IMR-90 (cell line): Measurements from ENCODE around the gene MAPRE3. TPM values are rescaled to one million over a fixed set of nuclear protein-coding genes. Genes with fewer than 3 reads are reported as not detected.

Source experiments
- ATAC-seq: fragments of 200-7000 bp; cut with Tn5 transposase; 2 replicates; pipeline ENCODE4 v1.9.1; 2020; ENCODE audit warnings: low read depth, mild to moderate bottlenecking, moderate library complexity
- BruUV-seq: library from RNA; stranded (reverse); fragments of 400-500 nt; replicated peaks from 2 replicates; lab custom pipeline; 2021; lab: Mats Ljungman, UMichigan
- CTCF ChIA-PET: fragments of 300-600 bp; formaldehyde crosslinking; extraction: SDS; loops from one replicate; lab custom pipeline; 2021; ENCODE audit warnings: antibody characterized with exemption; lab: Yijun Ruan, JAX
- POLR2A ChIA-PET: fragments of 300-600 bp; sonication (Branson Sonifier 250); formaldehyde crosslinking; loops from one replicate; lab custom pipeline; 2022; ENCODE audit warnings: antibody characterized with exemption; ENCODE audit not compliant: unreplicated experiment; lab: Charles Lee
- DNase-seq: peaks from one replicate; pipeline ENCODE4 v3.0.0; 2013
- H2AFZ ChIP-seq: replicated peaks from 2 replicates; pipeline ENCODE3; 2013; ENCODE audit warnings: low read length, mild to moderate bottlenecking; ENCODE audit not compliant: poor library complexity
- H2AK5ac ChIP-seq: 2 replicates; pipeline ENCODE4 v1.6.1; 2013; ENCODE audit warnings: low read depth, low read length, inconsistent platforms
- H2AK9ac ChIP-seq: replicated peaks from 2 replicates; pipeline ENCODE3; 2013; ENCODE audit warnings: mild to moderate bottlenecking, low read depth, low read length, moderate library complexity; ENCODE audit not compliant: poor library complexity
- H2BK120ac ChIP-seq: 2 replicates; pipeline ENCODE4 v1.6.1; 2013; ENCODE audit warnings: low read depth, low read length, inconsistent platforms
- H2BK15ac ChIP-seq: 3 replicates; pipeline ENCODE4 v1.6.1; 2013; ENCODE audit warnings: low read depth, low read length, inconsistent platforms
- H2BK20ac ChIP-seq: 2 replicates; pipeline ENCODE4 v1.6.1; 2013; ENCODE audit warnings: low read depth, mild to moderate bottlenecking, inconsistent platforms, low read length, moderate library complexity
- H2BK5ac ChIP-seq: 2 replicates; pipeline ENCODE4 v1.6.1; 2013; ENCODE audit warnings: mild to moderate bottlenecking, low read depth, low read length, inconsistent platforms; ENCODE audit not compliant: poor library complexity, severe bottlenecking
- H3K14ac ChIP-seq: replicated peaks from 2 replicates; pipeline ENCODE4 v1.6.1; 2013; ENCODE audit warnings: low read depth, low read length, inconsistent platforms
- H3K18ac ChIP-seq: 2 replicates; pipeline ENCODE4 v1.6.1; 2013; ENCODE audit warnings: low read depth, low read length, control low read depth
- H3K23ac ChIP-seq: 2 replicates; pipeline ENCODE4 v1.6.1; 2013; ENCODE audit warnings: low read depth, low read length, inconsistent platforms
- H3K27ac ChIP-seq: 2 replicates; pipeline ENCODE4 v1.5.1; 2013; ENCODE audit warnings: mild to moderate bottlenecking, control low read depth, low read length; ENCODE audit not compliant: insufficient read depth
- H3K27me3 ChIP-seq: 2 replicates; pipeline ENCODE4 v1.6.1; 2013; ENCODE audit warnings: low read length; ENCODE audit not compliant: control insufficient read depth, insufficient read depth
- H3K36me3 ChIP-seq: 2 replicates; pipeline ENCODE4 v1.6.1; 2013; ENCODE audit warnings: low read length, mixed read lengths; ENCODE audit not compliant: control insufficient read depth, insufficient read depth
- H3K4ac ChIP-seq: 2 replicates; pipeline ENCODE4 v1.6.1; 2013; ENCODE audit warnings: low read depth, low read length, inconsistent platforms
- H3K4me1 ChIP-seq: 2 replicates; pipeline ENCODE4 v1.6.1; 2013; ENCODE audit warnings: low read length, mixed read lengths; ENCODE audit not compliant: control insufficient read depth, insufficient read depth
- H3K4me2 ChIP-seq: 2 replicates; pipeline ENCODE4 v1.6.1; 2013; ENCODE audit warnings: low read depth, mild to moderate bottlenecking, control low read depth, low read length, moderate library complexity
- H3K4me3 ChIP-seq: 2 replicates; pipeline ENCODE4 v1.5.1; 2013; ENCODE audit warnings: low read depth, mild to moderate bottlenecking, control low read depth, low read length, moderate library complexity; ENCODE audit not compliant: insufficient read depth
- H3K56ac ChIP-seq: 2 replicates; pipeline ENCODE4 v1.6.1; 2013; ENCODE audit warnings: low read length, inconsistent platforms; ENCODE audit not compliant: insufficient read depth; ENCODE audit errors: extremely low read depth
- H3K79me1 ChIP-seq, 2 experiments: 2 replicates each; pipeline ENCODE4 v1.6.1; 2013; ENCODE audit warnings: low read length in 2 of 2, inconsistent platforms in 1 of 2, low read depth in 1 of 2
- H3K9ac ChIP-seq: 2 replicates; pipeline ENCODE4 v1.6.1; 2013; ENCODE audit warnings: low read depth, low read length, control low read depth
- H3K9me1 ChIP-seq: 2 replicates; pipeline ENCODE4 v1.6.1; 2013; ENCODE audit warnings: low read length, inconsistent platforms; ENCODE audit not compliant: insufficient read depth
- H3K9me3 ChIP-seq: 2 replicates; pipeline ENCODE4 v1.6.1; 2013; ENCODE audit warnings: low read length; ENCODE audit not compliant: control insufficient read depth, insufficient read depth
- H4K20me1 ChIP-seq: 2 replicates; pipeline ENCODE4 v1.6.1; 2013; ENCODE audit warnings: low read length, inconsistent platforms; ENCODE audit not compliant: insufficient read depth
- H4K5ac ChIP-seq: 2 replicates; pipeline ENCODE4 v1.6.1; 2013; ENCODE audit warnings: mild to moderate bottlenecking, low read depth, low read length, control low read depth
- H4K8ac ChIP-seq, 2 experiments: 2 replicates each; pipeline ENCODE4 v1.6.1; 2013; ENCODE audit warnings: low read depth in 2 of 2, low read length in 2 of 2, control low read depth in 1 of 2, inconsistent platforms in 1 of 2
- H4K91ac ChIP-seq: 2 replicates; pipeline ENCODE4 v1.6.1; 2013; ENCODE audit warnings: low read depth, low read length, inconsistent platforms; ENCODE audit not compliant: insufficient read depth
- CHD1 ChIP-seq: IDR thresholded peaks from 2 replicates; pipeline ENCODE4 v1.6.1; 2012; ENCODE audit warnings: low read depth, low read length, improper control_type of control experiment
- ELK1 ChIP-seq: fragments of 150-350 bp; IDR thresholded peaks from 2 replicates; pipeline ENCODE4 v1.6.1; 2016; ENCODE audit warnings: low read depth, mild to moderate bottlenecking, low read length, moderate library complexity, borderline replicate concordance
- FOS ChIP-seq: fragments of 150-350 bp; IDR thresholded peaks from 2 replicates; pipeline ENCODE4 v1.6.1; 2016; ENCODE audit warnings: low read depth, low read length
- MAFK ChIP-seq: IDR thresholded peaks from 2 replicates; pipeline ENCODE4 v1.6.1; 2012; ENCODE audit warnings: low read depth, low read length, improper control_type of control experiment
- MAZ ChIP-seq: IDR thresholded peaks from 2 replicates; pipeline ENCODE4 v1.6.1; 2012; ENCODE audit warnings: low read depth, mild to moderate bottlenecking, low read length, improper control_type of control experiment, moderate library complexity, borderline replicate concordance
- MXI1 ChIP-seq: IDR thresholded peaks from 2 replicates; pipeline ENCODE4 v1.6.1; 2012; ENCODE audit warnings: low read depth, mild to moderate bottlenecking, low read length, moderate library complexity, borderline replicate concordance
- NFE2L2 ChIP-seq: fragments of 150-350 bp; IDR thresholded peaks from 2 replicates; pipeline ENCODE4 v1.6.1; 2016; ENCODE audit warnings: low read depth, mild to moderate bottlenecking, low read length
- POLR2A ChIP-seq: IDR thresholded peaks from 2 replicates; pipeline ENCODE4 v1.6.1; 2012; ENCODE audit warnings: mild to moderate bottlenecking, low read depth, low read length
- RCOR1 ChIP-seq: IDR thresholded peaks from 2 replicates; pipeline ENCODE4 v1.6.1; 2012; ENCODE audit warnings: mild to moderate bottlenecking, low read length, improper control_type of control experiment; ENCODE audit not compliant: insufficient replicate concordance
- RFX5 ChIP-seq: IDR thresholded peaks from 2 replicates; pipeline ENCODE4 v1.8.0; 2012; ENCODE audit warnings: low read depth, mild to moderate bottlenecking, low read length, moderate library complexity
- WGBS, 2 experiments: methylation state at CpG; one replicate each; pipeline versions ENCODE4 v1.1.5 to v1.1.7; 2013; ENCODE audit warnings: missing lambda C conversion rate in 2 of 2; ENCODE audit not compliant: insufficient read length in 1 of 2; ENCODE audit errors: extremely low coverage in 2 of 2; 5-methylcytosine and 5-hydroxymethylcytosine counted together
- dilution Hi-C: fragments of 300-500 bp; cut with HindIII; formaldehyde crosslinking; loops from one replicate; pipeline ENCODE4 v1.14.3; 2018; ENCODE audit warnings: low sequenced_read_pairs; ENCODE audit not compliant: unreplicated experiment
- in situ Hi-C: fragments of 300-500 bp; cut with MboI; formaldehyde crosslinking; loops from 3 replicates; pipeline ENCODE4 v1.14.3; 2019; ENCODE audit warnings: low sequenced_read_pairs, inconsistent platforms, mixed read lengths
- intact Hi-C: fragments of 100-400 bp; cut with micrococcal nuclease; formaldehyde crosslinking; loops from 2 replicates; pipeline ENCODE4 v1.10.0; 2022
- polyA plus RNA-seq, 3 experiments: library from polyadenylated mRNA; depleted of rRNA; stranded (reverse); fragments of >200 nt; gene quantifications; 2 replicates each; pipeline ENCODE4 v1.2.3, GENCODE V29; 2012; ENCODE audit warnings: low replicate concordance in 1 of 3
- total RNA-seq: library from RNA; depleted of rRNA; stranded (reverse); fragments of >200 nt; gene quantifications from 2 replicates; pipeline ENCODE4 v1.2.3, GENCODE V29; 2012
- TF ChIP-seq, protein P1 (sequence below): fragments of 150-350 bp; IDR thresholded peaks from 2 replicates; pipeline ENCODE4 v1.6.1; 2017; ENCODE audit warnings: mild to moderate bottlenecking, antibody characterized with exemption, low read length, low read depth

The MAPRE3 gene
- total and polyA plus RNA-seq, 2 of the 4 experiments (the other 2 are of a cell fraction) = 1.8 to 20.3 TPM

- Histone ChIP-seq H2BK15ac (no peak overlapping the region), H4K20me1 (peaks cover 7% of the 10 kb centered on the region; the same call in 1 of the 2 replicates), H3K4me1 (peaks cover 7% of the 10 kb centered on the region), H2AK5ac (no peak overlapping the region), H3K9me1 (peaks cover 7% of the 10 kb centered on the region; the same call in 1 of the 2 replicates), H3K56ac (no peak overlapping the region), H3K14ac (no peak overlapping the region), H3K9ac (no peak overlapping the region), H4K5ac (no peak overlapping the region), H3K4me3 (no peak overlapping the region), H3K27ac (no peak overlapping the region), H2BK20ac (no peak overlapping the region), H3K4ac (no peak overlapping the region), H3K4me2 (no peak overlapping the region), H4K8ac (no peak overlapping the region), H2BK120ac (no peak overlapping the region), H2AK9ac (no peak overlapping the region), H3K27me3 (no peaks in the 10 kb centered on the region), H3K9me3 (no peaks in the 10 kb centered on the region), H3K36me3 (no peaks in the 10 kb centered on the region), H3K79me1 (peaks cover 5 to 25% of the 10 kb centered on the region in 2 experiments; a peak in 1 of 4 replicates), H2BK5ac (no peak overlapping the region), H3K18ac (no peak overlapping the region), H2AFZ (no peak overlapping the region), H3K23ac (no peak overlapping the region), H4K91ac (no peak overlapping the region)
- no peak for DNase-seq
- no CpG with 5 or more reads among the region's 1 CpG for WGBS, 2 experiments
- ChIA-PET POLR2A (no interaction called here), CTCF (interaction anchor here (0.6 to 1.1 kb wide), 3 partner anchors 13 to 129 kb away, joined by 3 to 6 read pairs (median 3); no protein-coding TSS in a partner anchor)
- intact Hi-C loops (no loop called here), in situ Hi-C loops (no loop called here), dilution Hi-C loops (no loop called here)
- no TSS peak for BruUV-seq
- ATAC-seq = no peak
- TF ChIP-seq POLR2A = no peak
- no peak for TF ChIP-seq MAZ
- no peak for TF ChIP-seq MAFK
- TF ChIP-seq FOS = no peak
- TF ChIP-seq MXI1 = no peak
- no peak for TF ChIP-seq CHD1
- no peak for TF ChIP-seq NFE2L2
- TF ChIP-seq, protein P1, sequence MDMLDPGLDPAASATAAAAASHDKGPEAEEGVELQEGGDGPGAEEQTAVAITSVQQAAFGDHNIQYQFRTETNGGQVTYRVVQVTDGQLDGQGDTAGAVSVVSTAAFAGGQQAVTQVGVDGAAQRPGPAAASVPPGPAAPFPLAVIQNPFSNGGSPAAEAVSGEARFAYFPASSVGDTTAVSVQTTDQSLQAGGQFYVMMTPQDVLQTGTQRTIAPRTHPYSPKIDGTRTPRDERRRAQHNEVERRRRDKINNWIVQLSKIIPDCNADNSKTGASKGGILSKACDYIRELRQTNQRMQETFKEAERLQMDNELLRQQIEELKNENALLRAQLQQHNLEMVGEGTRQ = no peak
- no peak for TF ChIP-seq RFX5
- TF ChIP-seq RCOR1 = no peak
- no peak for TF ChIP-seq ELK1
Measured at GRCh38 chr2:26975656-26976055, 5.2 kb downstream of the MAPRE3 start.
